GM06990 (cell line): Measurements from ENCODE around the gene IFITM10.

ENCODE experiments used
- DNase-seq: peaks from one replicate; pipeline ENCODE4 v3.0.0-alpha.2; 2011; ENCODE audit not compliant: insufficient read length; ENCODE audit errors: extremely low read depth
- H3K27me3 ChIP-seq: replicated peaks from 2 replicates; pipeline ENCODE4 v1.6.0; 2011; ENCODE audit warnings: low read length; ENCODE audit not compliant: control insufficient read depth, insufficient read depth
- H3K36me3 ChIP-seq: 2 replicates; pipeline ENCODE4 v1.5.1; 2011; ENCODE audit warnings: low read length; ENCODE audit not compliant: control insufficient read depth, insufficient read depth
- H3K4me3 ChIP-seq: replicated peaks from 2 replicates; pipeline ENCODE4 v1.5.1; 2011; ENCODE audit warnings: low read depth, mild to moderate bottlenecking, control low read depth, low read length
- CTCF ChIP-seq: IDR thresholded peaks from 2 replicates; pipeline ENCODE4 v1.5.1; 2011; ENCODE audit warnings: low read length, control low read depth, mild to moderate bottlenecking, inconsistent platforms; ENCODE audit not compliant: insufficient read depth, poor library complexity, severe bottlenecking

The IFITM10 gene

GRCh38 chr11:1761110-1761856 is 10.9 kb upstream of the IFITM10 start:
- no peaks in the 10 kb centered on the region for H3K27me3 ChIP-seq
- H3K4me3 ChIP-seq, result no peak overlapping the region
- TF ChIP-seq CTCF, result no peak
- no peak for DNase-seq
- peaks cover 2% of the 10 kb centered on the region for H3K36me3 ChIP-seq

GRCh38 chr11:1760351-1761109 is 10.1 kb upstream of the IFITM10 start:
- Histone ChIP-seq H3K36me3 (peaks cover 2% of the 10 kb centered on the region), H3K27me3 (no peaks in the 10 kb centered on the region), H3K4me3 (no peak overlapping the region)
- no peak for TF ChIP-seq CTCF
- DNase-seq, result no peak

GRCh38 chr11:1759851-1760220 is 9.4 kb upstream of the IFITM10 start:
- TF ChIP-seq CTCF, result no peak
- Histone ChIP-seq H3K27me3 (no peaks in the 10 kb centered on the region), H3K4me3 (no peak overlapping the region), H3K36me3 (peaks cover 2% of the 10 kb centered on the region)
- DNase-seq, result no peak

- Histone ChIP-seq H3K36me3 (peaks cover 2% of the 10 kb centered on the region), H3K4me3 (no peak overlapping the region), H3K27me3 (no peaks in the 10 kb centered on the region)
These were observed 8.9 kb upstream of the IFITM10 start for GRCh38 chr11:1759151-1759850.

GRCh38 chr11:1758611-1759150 is 8.3 kb upstream of the IFITM10 start:
- Histone ChIP-seq H3K27me3 (no peaks in the 10 kb centered on the region), H3K36me3 (peaks cover 2% of the 10 kb centered on the region), H3K4me3 (no peak overlapping the region)
- no peak for DNase-seq
- TF ChIP-seq CTCF, result no peak

More at GRCh38 chr11:1759151-1759850, 8.9 kb upstream of the IFITM10 start:
- DNase-seq, result no peak
- TF ChIP-seq CTCF, result no peak
